B cell (primary cell): ENCODE results near the gene CDKN2D. TPM values are rescaled to one million over a fixed set of nuclear protein-coding genes. Genes with fewer than 3 reads are reported as not detected.

Experiments
- ATAC-seq: fragments of 200-7000 bp; cut with Tn5 transposase; one replicate; pipeline ENCODE4 v1.10.0; 2021; ENCODE audit warnings: low read depth, mild to moderate bottlenecking, moderate number of reproducible peaks, moderate library complexity
- CTCF ChIA-PET: fragments of 350-600 bp; sonication (Branson Sonifier 250); formaldehyde crosslinking; loops from one replicate; lab custom pipeline; 2021; ENCODE audit warnings: antibody characterized with exemption, inconsistent platforms; lab: Charles Lee
- POLR2A ChIA-PET: fragments of 350-600 bp; sonication (Branson Sonifier 250); formaldehyde crosslinking; loops from one replicate; lab custom pipeline; 2021; ENCODE audit warnings: antibody characterized with exemption; lab: Charles Lee
- DNase-seq: peaks from one replicate; pipeline ENCODE4 v3.0.0; 2013
- H2AFZ ChIP-seq: 2 replicates; pipeline ENCODE4 v1.6.1; 2012; ENCODE audit warnings: mild to moderate bottlenecking, low read depth, low read length; ENCODE audit not compliant: insufficient read depth, poor library complexity, severe bottlenecking
- H3K27ac ChIP-seq, 2 donors: 1 replicate in 1 of 2; 2 replicates in 1 of 2; pipeline ENCODE4 v1.5.1; 2012 to 2013; ENCODE audit warnings: low read length in 2 of 2, mild to moderate bottlenecking in 2 of 2, moderate library complexity in 1 of 2
- H3K27me3 ChIP-seq, 4 experiments: fragments of 200-600 bp in 1 of 4; sonication (generic) in 1 of 4; replicated peaks in 1 of 4; 1 replicate in 2 of 4; 2 replicates in 2 of 4; pipeline versions ENCODE4 v1.6.1 to v1.7.0; 2013 to 2016; ENCODE audit warnings: low read length in 3 of 4, mild to moderate bottlenecking in 2 of 4, mixed read lengths in 1 of 4, moderate library complexity in 1 of 4; ENCODE audit not compliant: insufficient read depth in 4 of 4, control insufficient read depth in 3 of 4; ENCODE audit errors: control extremely low read depth in 1 of 4
- H3K36me3 ChIP-seq, 2 experiments: replicated peaks in 1 of 2; 1 replicate in 1 of 2; 2 replicates in 1 of 2; pipeline versions ENCODE4 v1.6.1 to v1.7.1; 2013; ENCODE audit warnings: low read length in 1 of 2; ENCODE audit not compliant: insufficient read depth in 2 of 2, control insufficient read depth in 1 of 2; ENCODE audit errors: control extremely low read depth in 1 of 2, extremely low read depth in 1 of 2
- H3K4me1 ChIP-seq, 2 donors: fragments of 200-600 bp in 1 of 2; sonication (generic) in 1 of 2; 1 replicate in 1 of 2; 2 replicates in 1 of 2; pipeline versions ENCODE4 v1.5.1 to v1.6.1; 2013 to 2017; ENCODE audit warnings: low read length in 2 of 2; ENCODE audit not compliant: control insufficient read depth in 2 of 2, insufficient read depth in 2 of 2
- H3K4me2 ChIP-seq: replicated peaks from 2 replicates; pipeline ENCODE3; 2012; ENCODE audit warnings: mild to moderate bottlenecking, low read depth, low read length; ENCODE audit not compliant: poor library complexity, severe bottlenecking
- H3K4me3 ChIP-seq, 5 experiments: fragments of 200-600 bp in 1 of 5; sonication (generic) in 1 of 5; 1 replicate in 3 of 5; 2 replicates in 2 of 5; pipeline versions ENCODE4 v1.5.1 to v1.7.0; 2011 to 2016; ENCODE audit warnings: low read length in 4 of 5, mild to moderate bottlenecking in 4 of 5, low read depth in 2 of 5, control low read depth in 1 of 5, moderate library complexity in 1 of 5; ENCODE audit not compliant: insufficient read depth in 1 of 5; ENCODE audit errors: control extremely low read depth in 1 of 5, extremely low read depth in 1 of 5
- H3K79me2 ChIP-seq: fragments of 200-600 bp; sonication (generic); one replicate; pipeline ENCODE4 v1.6.0; 2016; ENCODE audit warnings: low read length; ENCODE audit not compliant: control insufficient read depth, insufficient read depth
- H3K9ac ChIP-seq: fragments of 200-600 bp; sonication (generic); 2 replicates; pipeline ENCODE4 v1.6.1; 2017; ENCODE audit warnings: mild to moderate bottlenecking, low read length, moderate library complexity
- H3K9me3 ChIP-seq, 3 donors: one replicate each; pipeline versions ENCODE4 v1.6.1 to v1.7.1; 2013; ENCODE audit warnings: low read length in 2 of 3; ENCODE audit not compliant: control insufficient read depth in 2 of 3, insufficient read depth in 1 of 3; ENCODE audit errors: control extremely low read depth in 1 of 3
- H4K20me1 ChIP-seq: 2 replicates; pipeline ENCODE4 v1.6.0; 2012; ENCODE audit warnings: mild to moderate bottlenecking, low read length; ENCODE audit not compliant: insufficient read depth, control insufficient read depth, poor library complexity, severe bottlenecking
- H3K27ac Mint-ChIP-seq: one replicate; pipeline ENCODE4 v1.8.0; 2021; ENCODE audit warnings: mixed read lengths
- H3K27me3 Mint-ChIP-seq: one replicate; pipeline ENCODE4 v1.8.0; 2021; ENCODE audit warnings: mixed read lengths
- H3K4me1 Mint-ChIP-seq: one replicate; pipeline ENCODE4 v1.8.0; 2021; ENCODE audit warnings: mixed read lengths
- H3K4me3 Mint-ChIP-seq: one replicate; pipeline ENCODE4 v1.8.0; 2021; ENCODE audit warnings: mixed read lengths
- H3K9me3 Mint-ChIP-seq: one replicate; pipeline ENCODE4 v1.8.0; 2022; ENCODE audit warnings: mixed read lengths; ENCODE audit not compliant: insufficient read depth
- CTCF ChIP-seq: fragments of 200-600 bp; IDR thresholded peaks from one replicate; pipeline ENCODE4 v1.8.0; 2022; ENCODE audit warnings: antibody characterized with exemption, mild to moderate bottlenecking
- EZH2 ChIP-seq: IDR thresholded peaks from 2 replicates; pipeline ENCODE4 v1.6.1; 2012; ENCODE audit warnings: borderline replicate concordance, low read depth, mild to moderate bottlenecking, moderate library complexity, low read length; ENCODE audit not compliant: insufficient read depth, poor library complexity, severe bottlenecking
- whole genome bisulfite sequencing: methylation state at CpG from one replicate; pipeline ENCODE4 v1.1.5; 2013; ENCODE audit warnings: missing lambda C conversion rate; ENCODE audit not compliant: insufficient coverage; 5-methylcytosine and 5-hydroxymethylcytosine counted together
- intact Hi-C: fragments of 100-400 bp; cut with micrococcal nuclease; formaldehyde crosslinking; loops from one replicate; pipeline ENCODE4 v1.10.0; 2022
- polyA plus RNA-seq: library from polyadenylated mRNA; depleted of rRNA; stranded (reverse); fragments of >200 nt; gene quantifications from 2 replicates; pipeline ENCODE4 v1.2.3, GENCODE V29; 2012
- total RNA-seq, 2 donors: library from RNA; stranded (reverse); fragments of 120-200 nt in 1 of 2; gene quantifications; 1 replicate in 1 of 2; 2 replicates in 1 of 2; pipeline versions ENCODE4 v1.2.3 to v1.2.4, GENCODE V29; 2013 to 2022

CDKN2D gene
- total and polyA plus RNA-seq, 2 donors (not counting 1 experiment from before 2014, with no cell fraction given) = 38.4 to 122 TPM

- Mint-ChIP-seq H3K27ac (no peak overlapping the region), H3K4me1 (peaks cover 14% of the 10 kb centered on the region), H3K9me3 (no peaks in the 10 kb centered on the region), H3K4me3 (no peak overlapping the region), H3K27me3 (no peaks in the 10 kb centered on the region)
- Histone ChIP-seq H3K9ac (no peak overlapping the region), H3K4me1 (peaks cover 12 to 19% of the 10 kb centered on the region in 2 donors), H3K27me3 (no peaks in the 10 kb centered on the region), H3K79me2 (peaks cover 45% of the 10 kb centered on the region), H4K20me1 (peaks cover 12% of the 10 kb centered on the region), H2AFZ (no peak overlapping the region), H3K4me3 (no peak overlapping the region), H3K36me3 (peaks cover 0 to 29% of the 10 kb centered on the region in 2 experiments), H3K27ac (no peak overlapping the region), H3K4me2 (no peak overlapping the region), H3K9me3 (no peaks in the 10 kb centered on the region)
- intact Hi-C loops = no loop called here
- no peak for ATAC-seq
- no peak for TF ChIP-seq CTCF
- no peak for TF ChIP-seq EZH2
- no peak for DNase-seq
- ChIA-PET CTCF (interaction anchor here (0.6 kb wide), 1 partner anchor 228 kb away, joined by 4 read pairs; no protein-coding TSS in a partner anchor), POLR2A (no interaction called here)
- WGBS = 98% methylated on average over 17 of the region's 17 CpGs
These were observed 22.0 kb downstream of the CDKN2D start for GRCh38 chr19:10546817-10547216.

GRCh38 chr19:10544753-10545251 lies 24.0 kb downstream of the CDKN2D start:
- peaks cover 0 to 18% of the 10 kb centered on the region in 2 experiments for H3K36me3 ChIP-seq
- ChIA-PET CTCF (no interaction called here), POLR2A (interaction anchor here (0.5 kb wide), 1 partner anchor 17 kb away, joined by 4 read pairs; no protein-coding TSS in a partner anchor)
- no peaks in the 10 kb centered on the region for H3K9me3 Mint-ChIP-seq
- peak overlapping the region; percentile 87 for H3K27ac Mint-ChIP-seq
- DNase-seq = no peak
- peaks cover 12% of the 10 kb centered on the region for H4K20me1 ChIP-seq
- H3K27me3 ChIP-seq = no peaks in the 10 kb centered on the region
- ATAC-seq = no peak
- peak overlapping the region; percentile 89 for H3K4me3 Mint-ChIP-seq
- no peak overlapping the region for H2AFZ ChIP-seq
- peak overlapping the region in 1 of 2 donors; percentile 85 for H3K27ac ChIP-seq
- peak overlapping the region; percentile 91 for H3K4me2 ChIP-seq
- peaks cover 36% of the 10 kb centered on the region for H3K79me2 ChIP-seq
- H3K27me3 Mint-ChIP-seq = peaks cover 3% of the 10 kb centered on the region
- peaks cover 14% of the 10 kb centered on the region for H3K4me1 Mint-ChIP-seq
- H3K4me1 ChIP-seq = peaks cover 12 to 19% of the 10 kb centered on the region in 2 donors
- no peaks in the 10 kb centered on the region for H3K9me3 ChIP-seq
- intact Hi-C loops = loop anchor here (5.0 kb wide), 1 partner anchor 38 kb away; no protein-coding TSS in a partner anchor
- H3K4me3 ChIP-seq = peak overlapping the region in 4 of 5 experiments; percentile 55 to 88 (median 78)
- WGBS = 54% methylated on average over 19 of the region's 23 CpGs
- TF ChIP-seq EZH2 (no peak), CTCF (no peak)
- H3K9ac ChIP-seq = peak overlapping the region; percentile 94
